Activated naive CD4-positive, alpha-beta T cell treated with anti-CD3 and anti-CD28 coated beads for 36 hours (primary cell): ENCODE data around the gene FAAP100. TPM values are rescaled to one million over a fixed set of nuclear protein-coding genes. Genes with fewer than 3 reads are reported as not detected.

Source experiments
- CTCF ChIA-PET: fragments of 350-600 bp; sonication (Branson Sonifier 250); formaldehyde crosslinking; loops from one replicate; lab custom pipeline; 2021; ENCODE audit warnings: antibody characterized with exemption; lab: Charles Lee
- DNase-seq: peaks from one replicate; pipeline ENCODE4 v3.0.0-alpha.2; 2020
- H3K27ac Mint-ChIP-seq: one replicate; pipeline ENCODE4 v1.8.0; 2021; ENCODE audit warnings: mild to moderate bottlenecking, mixed read lengths
- H3K27me3 Mint-ChIP-seq: one replicate; pipeline ENCODE4 v1.8.0; 2021; ENCODE audit warnings: low read depth, mixed read lengths
- H3K36me3 Mint-ChIP-seq: one replicate; pipeline ENCODE4 v1.8.0; 2021; ENCODE audit warnings: low read depth, mixed read lengths
- H3K4me1 Mint-ChIP-seq: one replicate; pipeline ENCODE4 v1.8.0; 2021; ENCODE audit warnings: low read depth, mixed read lengths
- H3K4me3 Mint-ChIP-seq: one replicate; pipeline ENCODE4 v1.8.0; 2021; ENCODE audit warnings: mild to moderate bottlenecking, moderate library complexity, mixed read lengths
- H3K9me3 Mint-ChIP-seq: one replicate; pipeline ENCODE4 v1.8.0; 2021; ENCODE audit warnings: mixed read lengths
- intact Hi-C: fragments of 100-400 bp; cut with micrococcal nuclease; formaldehyde crosslinking; loops from one replicate; pipeline ENCODE4 v1.15.1; 2023
- total RNA-seq, 2 experiments: library from RNA; stranded (reverse); gene quantifications; one replicate each; pipeline ENCODE4 v1.2.3, GENCODE V29; 2021

FAAP100 gene
- total RNA-seq, 2 experiments from 2014 or later: 25.3 to 27.1 TPM

- Mint-ChIP-seq H3K9me3 (no peaks in the 10 kb centered on the region), H3K36me3 (peaks cover 39% of the 10 kb centered on the region), H3K4me3 (peak overlapping the region; percentile 96), H3K4me1 (peaks cover 16% of the 10 kb centered on the region), H3K27ac (peak overlapping the region; percentile 93), H3K27me3 (no peaks in the 10 kb centered on the region)
- CTCF ChIA-PET: interaction anchor here (0.7 to 1.3 kb wide), 2 partner anchors 25 to 57 kb away, joined by 3 to 6 read pairs; no protein-coding TSS in a partner anchor
- DNase-seq: peak; percentile 42
- intact Hi-C loops: no loop called here
Measured at GRCh38 chr17:81509207-81509971, 42.8 kb downstream of the FAAP100 start.

- Mint-ChIP-seq H3K27me3 (no peaks in the 10 kb centered on the region), H3K9me3 (no peaks in the 10 kb centered on the region), H3K36me3 (peaks cover 39% of the 10 kb centered on the region), H3K27ac (peak overlapping the region; percentile 93), H3K4me3 (peak overlapping the region; percentile 96), H3K4me1 (peaks cover 16% of the 10 kb centered on the region)
- intact Hi-C loops: no loop called here
- CTCF ChIA-PET: interaction anchor here (0.7 to 1.3 kb wide), 2 partner anchors 24 to 57 kb away, joined by 3 to 6 read pairs; no protein-coding TSS in a partner anchor
- DNase-seq: no peak
Measured at GRCh38 chr17:81508639-81509206, 43.4 kb downstream of the FAAP100 start.

- Mint-ChIP-seq H3K4me3 (no peak overlapping the region), H3K27ac (no peak overlapping the region), H3K27me3 (no peaks in the 10 kb centered on the region), H3K4me1 (no peaks in the 10 kb centered on the region), H3K9me3 (no peaks in the 10 kb centered on the region), H3K36me3 (peaks cover 3% of the 10 kb centered on the region)
- DNase-seq: no peak
- CTCF ChIA-PET: no interaction called here
- intact Hi-C loops: no loop called here
Measured at GRCh38 chr17:81503619-81504018, 48.5 kb downstream of the FAAP100 start.

GRCh38 chr17:81502471-81503017 lies 49.6 kb downstream of the FAAP100 start:
- no peaks in the 10 kb centered on the region for H3K4me1 Mint-ChIP-seq
- CTCF ChIA-PET: no interaction called here
- no peak overlapping the region for H3K4me3 Mint-ChIP-seq
- no peaks in the 10 kb centered on the region for H3K27me3 Mint-ChIP-seq
- no peak overlapping the region for H3K27ac Mint-ChIP-seq
- no peak for DNase-seq
- H3K36me3 Mint-ChIP-seq: no peaks in the 10 kb centered on the region
- no peaks in the 10 kb centered on the region for H3K9me3 Mint-ChIP-seq
- intact Hi-C loops: no loop called here

GRCh38 chr17:81500047-81500446 lies 52.1 kb downstream of the FAAP100 start:
- no peaks in the 10 kb centered on the region for H3K9me3 Mint-ChIP-seq
- H3K4me1 Mint-ChIP-seq: no peaks in the 10 kb centered on the region
- intact Hi-C loops: no loop called here
- no peak overlapping the region for H3K4me3 Mint-ChIP-seq
- H3K27ac Mint-ChIP-seq: no peak overlapping the region
- H3K27me3 Mint-ChIP-seq: no peaks in the 10 kb centered on the region
- H3K36me3 Mint-ChIP-seq: no peaks in the 10 kb centered on the region
- DNase-seq: no peak
- CTCF ChIA-PET: interaction anchor here (0.7 kb wide), 1 partner anchor 15 kb away, joined by 3 read pairs; no protein-coding TSS in a partner anchor

- H3K27me3 Mint-ChIP-seq: no peaks in the 10 kb centered on the region
- H3K4me3 Mint-ChIP-seq: no peak overlapping the region
- H3K4me1 Mint-ChIP-seq: no peaks in the 10 kb centered on the region
- intact Hi-C loops: no loop called here
- no peaks in the 10 kb centered on the region for H3K9me3 Mint-ChIP-seq
- H3K27ac Mint-ChIP-seq: no peak overlapping the region
- CTCF ChIA-PET: no interaction called here
- no peaks in the 10 kb centered on the region for H3K36me3 Mint-ChIP-seq
- no peak for DNase-seq
Measured at GRCh38 chr17:81499601-81499970, 52.6 kb downstream of the FAAP100 start.

GRCh38 chr17:81498953-81499600 lies 53.1 kb downstream of the FAAP100 start:
- DNase-seq: no peak
- no peak overlapping the region for H3K4me3 Mint-ChIP-seq

GRCh38 chr17:81494626-81495377 lies 57.4 kb downstream of the FAAP100 start:
- Mint-ChIP-seq H3K27ac (peak overlapping the region; percentile 59), H3K4me1 (no peaks in the 10 kb centered on the region), H3K36me3 (no peaks in the 10 kb centered on the region), H3K9me3 (no peaks in the 10 kb centered on the region), H3K4me3 (no peak overlapping the region), H3K27me3 (no peaks in the 10 kb centered on the region)
- intact Hi-C loops: no loop called here
- no peak for DNase-seq
- CTCF ChIA-PET: no interaction called here

More at GRCh38 chr17:81498953-81499600, 53.1 kb downstream of the FAAP100 start:
- no peaks in the 10 kb centered on the region for H3K9me3 Mint-ChIP-seq
- intact Hi-C loops: no loop called here
- CTCF ChIA-PET: interaction anchor here (2.4 kb wide), 1 partner anchor 14 kb away, joined by 6 read pairs; no protein-coding TSS in a partner anchor
- no peaks in the 10 kb centered on the region for H3K4me1 Mint-ChIP-seq
- H3K36me3 Mint-ChIP-seq: no peaks in the 10 kb centered on the region
- no peak overlapping the region for H3K27ac Mint-ChIP-seq
- H3K27me3 Mint-ChIP-seq: no peaks in the 10 kb centered on the region

- no peaks in the 10 kb centered on the region for H3K9me3 Mint-ChIP-seq
- no peaks in the 10 kb centered on the region for H3K36me3 Mint-ChIP-seq
- H3K4me3 Mint-ChIP-seq: no peak overlapping the region
- no peak for DNase-seq
- peaks cover 2% of the 10 kb centered on the region for H3K4me1 Mint-ChIP-seq
- CTCF ChIA-PET: interaction anchor here (0.8 to 1.2 kb wide), 2 partner anchors 9 to 45 kb away, joined by 4 to 5 read pairs; no protein-coding TSS in a partner anchor
- H3K27me3 Mint-ChIP-seq: no peaks in the 10 kb centered on the region
- no peak overlapping the region for H3K27ac Mint-ChIP-seq
- intact Hi-C loops: no loop called here
Measured at GRCh38 chr17:81493198-81494038, 58.7 kb downstream of the FAAP100 start.

- intact Hi-C loops: no loop called here
- peaks cover 2% of the 10 kb centered on the region for H3K4me1 Mint-ChIP-seq
- CTCF ChIA-PET: interaction anchor here (0.8 kb wide), 1 partner anchor 46 kb away, joined by 4 read pairs; no protein-coding TSS in a partner anchor
- no peak for DNase-seq
- H3K27me3 Mint-ChIP-seq: no peaks in the 10 kb centered on the region
- no peak overlapping the region for H3K4me3 Mint-ChIP-seq
- no peaks in the 10 kb centered on the region for H3K36me3 Mint-ChIP-seq
- H3K9me3 Mint-ChIP-seq: no peaks in the 10 kb centered on the region
- no peak overlapping the region for H3K27ac Mint-ChIP-seq
Measured at GRCh38 chr17:81492706-81493105, 59.4 kb downstream of the FAAP100 start.

GRCh38 chr17:81492202-81492601 lies 60.0 kb downstream of the FAAP100 start:
- intact Hi-C loops: no loop called here
- H3K36me3 Mint-ChIP-seq: no peaks in the 10 kb centered on the region
- no peaks in the 10 kb centered on the region for H3K27me3 Mint-ChIP-seq
- no peak overlapping the region for H3K4me3 Mint-ChIP-seq
- no peak overlapping the region for H3K27ac Mint-ChIP-seq
- no peaks in the 10 kb centered on the region for H3K9me3 Mint-ChIP-seq
- peaks cover 5% of the 10 kb centered on the region for H3K4me1 Mint-ChIP-seq
- no peak for DNase-seq
- CTCF ChIA-PET: interaction anchor here (0.5 to 0.8 kb wide), 2 partner anchors 46 to 238 kb away, joined by 3 to 4 read pairs; no protein-coding TSS in a partner anchor
